ENCODE measurements around the gene U2AF2. TPM values are rescaled to one million over a fixed set of nuclear protein-coding genes. Genes with fewer than 3 reads are reported as not detected.

U2AF2 gene
- total RNA-seq, 1 experiment from 2014 or later: 321 TPM

DNA sequence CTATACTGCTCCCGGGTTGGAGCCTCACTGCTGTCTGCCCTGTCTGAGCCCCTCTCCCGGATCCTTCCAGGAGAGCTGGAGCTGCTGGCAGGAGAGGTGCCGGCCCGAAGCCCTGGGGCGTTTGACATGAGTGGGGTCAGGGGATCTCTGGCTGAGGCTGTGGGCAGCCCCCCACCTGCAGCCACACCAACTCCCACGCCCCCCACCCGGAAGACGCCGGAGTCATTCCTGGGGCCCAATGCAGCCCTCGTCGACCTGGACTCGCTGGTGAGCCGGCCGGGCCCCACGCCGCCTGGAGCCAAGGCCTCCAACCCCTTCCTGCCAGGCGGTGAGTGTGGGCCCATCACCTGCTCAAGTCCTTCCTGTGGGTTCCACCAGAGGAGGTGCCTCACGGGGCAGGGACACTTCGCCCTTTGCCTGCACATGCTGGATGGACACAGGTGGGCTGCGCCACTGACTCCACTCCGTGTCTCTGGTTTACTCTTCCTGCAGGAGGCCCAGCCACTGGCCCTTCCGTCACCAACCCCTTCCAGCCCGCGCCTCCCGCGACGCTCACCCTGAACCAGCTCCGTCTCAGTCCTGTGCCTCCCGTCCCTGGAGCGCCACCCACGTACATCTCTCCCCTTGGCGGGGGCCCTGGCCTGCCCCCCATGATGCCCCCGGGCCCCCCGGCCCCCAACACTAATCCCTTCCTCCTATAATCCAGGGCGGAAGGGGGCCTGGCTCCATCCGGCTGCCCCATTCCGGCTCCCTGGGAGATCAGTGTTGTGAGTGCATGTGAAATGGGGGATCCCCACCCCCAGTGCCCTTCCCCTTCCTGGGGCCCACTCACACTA is 40.0 kb downstream of the U2AF2 start:
- Histone ChIP-seq H3K14ac (ENCODE audit: insufficient read depth, low read length) (no peak overlapping the region), H2BK5ac (ENCODE audit: insufficient read length, low read length) (no peak overlapping the region), H2BK12ac (ENCODE audit: insufficient read length, low read depth, low read length) (no peak overlapping the region), H3K4me2 (ENCODE audit: insufficient read depth, insufficient read length, low read length) (no peak overlapping the region), H2BK20ac (ENCODE audit: low read depth, low read length, poor library complexity, severe bottlenecking) (no peak overlapping the region), H3K27me3 (ENCODE audit: insufficient read depth, low read length) (no peaks in the 10 kb centered on the region), H3K9ac (ENCODE audit: extremely low read depth, insufficient read length, low read length) (no peak overlapping the region), H2BK120ac (ENCODE audit: low read depth, low read length, poor library complexity, severe bottlenecking) (no peak overlapping the region), H2AFZ (ENCODE audit: low read length) (no peak overlapping the region), H2BK15ac (ENCODE audit: low read depth, low read length) (no peak overlapping the region), H4K8ac (replicated peaks; ENCODE audit: insufficient read length, low read depth, low read length) (no peak overlapping the region), H2AK5ac (ENCODE audit: insufficient read length, low read length) (no peak overlapping the region), H3K27ac (ENCODE audit: insufficient read length, low read depth, low read length) (no peak overlapping the region), H4K5ac (ENCODE audit: insufficient read length, low read depth, low read length) (no peak overlapping the region), H3K9me3 (ENCODE audit: control insufficient read depth, low read depth, low read length) (no peaks in the 10 kb centered on the region), H4K20me1 (ENCODE audit: control insufficient read depth, insufficient read depth, insufficient read length) (no peaks in the 10 kb centered on the region), H3K79me2 (ENCODE audit: insufficient read depth, low read length) (no peaks in the 10 kb centered on the region), H3K23me2 (ENCODE audit: insufficient read length, low read depth, low read length, poor library complexity, severe bottlenecking) (no peaks in the 10 kb centered on the region), H3K18ac (ENCODE audit: insufficient read length, low read depth, low read length) (no peak overlapping the region), H3K4me1 (ENCODE audit: insufficient read depth, low read length) (no peaks in the 10 kb centered on the region), H3K23ac (ENCODE audit: insufficient read length, low read depth, low read length) (no peak overlapping the region), H3K56ac (ENCODE audit: insufficient read length, low read depth, low read length) (no peak overlapping the region), H3K79me1 (ENCODE audit: insufficient read depth, low read depth, low read length, poor library complexity, severe bottlenecking) (no peaks in the 10 kb centered on the region), H3T11ph (ENCODE audit: low read length) (no peak overlapping the region), H4K91ac (ENCODE audit: insufficient read length, low read depth, low read length) (no peak overlapping the region), H3K4ac (ENCODE audit: low read depth, low read length) (no peak overlapping the region)
- no peak overlapping the region for H3K4me3 Mint-ChIP-seq
- no peak overlapping the region for H3K27ac Mint-ChIP-seq
- H3K4me1 Mint-ChIP-seq: no peaks in the 10 kb centered on the region
- no peaks in the 10 kb centered on the region for H3K9me3 Mint-ChIP-seq
- peaks cover 24 to 68% (median 65%) of the 10 kb centered on the region in 3 experiments for H3K36me3 Mint-ChIP-seq (ENCODE audit: insufficient read depth in 1 of 3, low read depth in 3 of 3)
- no peak for DNase-seq
- no peaks in the 10 kb centered on the region for H3K27me3 Mint-ChIP-seq (ENCODE audit: low read depth)
- WGBS (ENCODE audit: extremely low coverage, insufficient read length, low lambda C conversion rate): no CpG with 5 or more reads among the region's 37 CpGs
- no peak for TF ChIP-seq CTCF (conservative IDR thresholded peaks at IDR 0.05)
